ENCODE results near the gene KIF18B. TPM values are rescaled to one million over a fixed set of nuclear protein-coding genes. Genes with fewer than 3 reads are reported as not detected.
A peak's percentile ranks its signal among the peaks of the same experiment; 100 is the strongest.

The KIF18B gene
- total and polyA plus RNA-seq, 10 of the 15 experiments (the other 5 are each of a cell fraction or from before 2014, with no cell fraction given) = 2.8 to 46.2 (median 20.5) TPM

- peaks cover 3% of the 10 kb centered on the region for H3K4me1 ChIP-seq (ENCODE audit: control insufficient read depth, insufficient read depth, low read length)
- no peak overlapping the region for H3K27ac ChIP-seq (ENCODE audit: control insufficient read depth, insufficient read depth)
- no peak overlapping the region for H3K4me2 ChIP-seq (ENCODE audit: control insufficient read depth, insufficient read depth)
- H3K79me2 ChIP-seq (ENCODE audit: control insufficient read depth, insufficient read depth, low read length) = no peaks in the 10 kb centered on the region
- peaks cover 33 to 34% of the 10 kb centered on the region in 2 experiments for H3K36me3 ChIP-seq (ENCODE audit: control insufficient read depth in 2 of 2, insufficient read depth in 2 of 2, low read length in 1 of 2)
- intact Hi-C loops (cut with micrococcal nuclease; ENCODE audit: unreplicated experiment) (no loop called here), in situ Hi-C loops (cut with MboI) (loop anchor here (10.0 kb wide), 2 partner anchors 99 to 179 kb away; no protein-coding TSS in a partner anchor)
- H3K9ac ChIP-seq (ENCODE audit: control insufficient read depth, insufficient read depth, low read length) = no peak overlapping the region
- no peaks in the 10 kb centered on the region for H4K20me1 ChIP-seq (ENCODE audit: control insufficient read depth, insufficient read depth)
- no peak for TF ChIP-seq BHLHE40 (IDR thresholded peaks at IDR 0.05; ENCODE audit: borderline replicate concordance in 1 of 2, low read depth in 2 of 2, low read length in 1 of 2)
- TF ChIP-seq POLR2A (IDR thresholded peaks at IDR 0.05; ENCODE audit: low read depth, low read length) = peak; percentile 51
- TF ChIP-seq STAT1 (conservative IDR thresholded peaks at IDR 0.05) = no peak
- no peak overlapping the region for H2AFZ ChIP-seq (ENCODE audit: control insufficient read depth, low read depth, low read length)
- no peak overlapping the region for H3K4me3 ChIP-seq
- ChIA-PET RAD21 (ENCODE audit: unreplicated experiment) (interaction anchor here (0.7 kb wide), 1 partner anchor 186 kb away, joined by 3 read pairs; no protein-coding TSS in a partner anchor), SMC1A (ENCODE audit: uncharacterized antibody, unreplicated experiment) (no interaction called here), CTCF (interaction anchor here (0.7 kb wide), 1 partner anchor 92 kb away, joined by 3 read pairs; no protein-coding TSS in a partner anchor), POLR2A (interaction anchor here (0.6 kb wide), 1 partner anchor 9 kb away, joined by 4 read pairs; no protein-coding TSS in a partner anchor)
- DNase-seq (ENCODE audit: low read depth, low spot score) (no peak), FAIRE-seq (no peak), ATAC-seq (no peak)
- H3K9me3 ChIP-seq (replicated peaks; ENCODE audit: control insufficient read depth, insufficient read depth, low read length) = no peaks in the 10 kb centered on the region
- H3K27me3 ChIP-seq (replicated peaks in 1 of 2; ENCODE audit: control insufficient read depth in 2 of 2, insufficient read depth in 2 of 2, low read length in 1 of 2) = peaks cover 0 to 2% of the 10 kb centered on the region in 2 experiments; a peak in 1 of 4 replicates
- WGBS (ENCODE audit: insufficient coverage, insufficient replicate concordance, low lambda C conversion rate, missing lambda C conversion rate) = 98% methylated on average over 18 of the region's 18 CpGs
- no TSS peak for BruUV-seq (replicated peaks)
Observed at GRCh38 chr17:44925731-44926697, 21.6 kb downstream of the KIF18B start.

GRCh38 chr17:44924107-44924544 is 23.4 kb downstream of the KIF18B start:
- H3K9me3 ChIP-seq (replicated peaks; ENCODE audit: control insufficient read depth, insufficient read depth, low read length) = no peaks in the 10 kb centered on the region
- POLR2A ChIA-PET = no interaction called here
- no peaks in the 10 kb centered on the region for H4K20me1 ChIP-seq (ENCODE audit: control insufficient read depth, insufficient read depth)
- SMC1A ChIA-PET (ENCODE audit: uncharacterized antibody, unreplicated experiment) = no interaction called here
- H3K9ac ChIP-seq (ENCODE audit: control insufficient read depth, insufficient read depth, low read length) = no peak overlapping the region
- no peak overlapping the region for H3K4me3 ChIP-seq
- H3K79me2 ChIP-seq (ENCODE audit: control insufficient read depth, insufficient read depth, low read length) = no peaks in the 10 kb centered on the region
- in situ Hi-C loops (cut with MboI) = loop anchor here (10.0 kb wide), 2 partner anchors 101 to 181 kb away; no protein-coding TSS in a partner anchor
- no peak for ATAC-seq
- H3K4me1 ChIP-seq (ENCODE audit: control insufficient read depth, insufficient read depth, low read length) = peaks cover 12% of the 10 kb centered on the region
- H2AFZ ChIP-seq (ENCODE audit: control insufficient read depth, low read depth, low read length) = no peak overlapping the region
- WGBS (ENCODE audit: insufficient coverage, insufficient replicate concordance, low lambda C conversion rate, missing lambda C conversion rate) = 86% methylated on average over 9 of the region's 9 CpGs
- CTCF ChIA-PET = no interaction called here
- H3K27me3 ChIP-seq (replicated peaks in 1 of 2; ENCODE audit: control insufficient read depth in 2 of 2, insufficient read depth in 2 of 2, low read length in 1 of 2) = peaks cover 0 to 3% of the 10 kb centered on the region in 2 experiments; a peak in 1 of 4 replicates
- TF ChIP-seq POLR2A (IDR thresholded peaks at IDR 0.05; ENCODE audit: low read depth, low read length) (peak; percentile 48; the same call in 1 of the 2 replicates), MYB (IDR thresholded peaks at IDR 0.05; ENCODE audit: borderline replicate concordance, low read depth, low read length) (no peak), MTA3 (IDR thresholded peaks at IDR 0.05; ENCODE audit: borderline replicate concordance, low read length) (peak; percentile 58; the same call in 1 of the 2 replicates)
- H3K4me2 ChIP-seq (ENCODE audit: control insufficient read depth, insufficient read depth) = no peak overlapping the region
- H3K27ac ChIP-seq (ENCODE audit: control insufficient read depth, insufficient read depth) = no peak overlapping the region
- intact Hi-C loops (cut with micrococcal nuclease; ENCODE audit: unreplicated experiment) = loop anchor here (5.0 kb wide), 1 partner anchor 188 kb away; no protein-coding TSS in a partner anchor
- RAD21 ChIA-PET (ENCODE audit: unreplicated experiment) = no interaction called here
- DNase-seq (ENCODE audit: low read depth, low spot score) = no peak
- H3K36me3 ChIP-seq (ENCODE audit: control insufficient read depth in 2 of 2, insufficient read depth in 2 of 2, low read length in 1 of 2) = peaks cover 27 to 30% of the 10 kb centered on the region in 2 experiments
- FAIRE-seq = no peak
- BruUV-seq (replicated peaks) = no TSS peak

Data from GM12878 (cell line).